ENCODE results near the gene VWA3B.

Gene VWA3B

GRCh38 chr2:98212092-98213000, 125.4 kb downstream of the VWA3B start:
- H3K36me3 Mint-ChIP-seq: no peaks in the 10 kb centered on the region
- H3K27me3 Mint-ChIP-seq: peaks cover 15% of the 10 kb centered on the region
- H3K9me3 Mint-ChIP-seq (ENCODE audit: low read depth): no peaks in the 10 kb centered on the region
- no peaks in the 10 kb centered on the region for H3K4me1 Mint-ChIP-seq (ENCODE audit: low read depth)
- no peak overlapping the region for H3K27ac Mint-ChIP-seq
- H3K4me3 Mint-ChIP-seq: no peak overlapping the region

- Mint-ChIP-seq H3K27ac (no peak overlapping the region), H3K27me3 (peaks cover 27% of the 10 kb centered on the region), H3K4me1 (ENCODE audit: low read depth) (no peaks in the 10 kb centered on the region)
Measured at GRCh38 chr2:98216616-98217015, 129.6 kb downstream of the VWA3B start.

GRCh38 chr2:98219152-98219551, 132.2 kb downstream of the VWA3B start:
- no peaks in the 10 kb centered on the region for H3K4me1 Mint-ChIP-seq (ENCODE audit: low read depth)
- no peak overlapping the region for H3K4me3 Mint-ChIP-seq
- H3K36me3 Mint-ChIP-seq: peaks cover 6% of the 10 kb centered on the region
- no peak overlapping the region for H3K27ac Mint-ChIP-seq
- peaks cover 7% of the 10 kb centered on the region for H3K9me3 Mint-ChIP-seq (ENCODE audit: low read depth)
- H3K27me3 Mint-ChIP-seq: peaks cover 26% of the 10 kb centered on the region

More at GRCh38 chr2:98216616-98217015, 129.6 kb downstream of the VWA3B start:
- Mint-ChIP-seq H3K36me3 (peaks cover 6% of the 10 kb centered on the region), H3K4me3 (no peak overlapping the region), H3K9me3 (ENCODE audit: low read depth) (peaks cover 7% of the 10 kb centered on the region)

- no peaks in the 10 kb centered on the region for H3K36me3 Mint-ChIP-seq
- no peaks in the 10 kb centered on the region for H3K9me3 Mint-ChIP-seq (ENCODE audit: low read depth)
- H3K27me3 Mint-ChIP-seq: peaks cover 11% of the 10 kb centered on the region
- H3K4me1 Mint-ChIP-seq (ENCODE audit: low read depth): no peaks in the 10 kb centered on the region
- no peak overlapping the region for H3K27ac Mint-ChIP-seq
- H3K4me3 Mint-ChIP-seq: no peak overlapping the region
Measured at GRCh38 chr2:98233941-98234340, 147.0 kb downstream of the VWA3B start.

- Mint-ChIP-seq H3K27ac (no peak overlapping the region), H3K27me3 (peaks cover 11% of the 10 kb centered on the region), H3K4me1 (ENCODE audit: low read depth) (no peaks in the 10 kb centered on the region), H3K4me3 (no peak overlapping the region), H3K9me3 (ENCODE audit: low read depth) (no peaks in the 10 kb centered on the region), H3K36me3 (no peaks in the 10 kb centered on the region)
Measured at GRCh38 chr2:98234776-98235175, 147.8 kb downstream of the VWA3B start.

GRCh38 chr2:98236935-98237334, 150.0 kb downstream of the VWA3B start:
- H3K4me3 Mint-ChIP-seq: no peak overlapping the region
- H3K9me3 Mint-ChIP-seq (ENCODE audit: low read depth): no peaks in the 10 kb centered on the region
- H3K27ac Mint-ChIP-seq: no peak overlapping the region
- peaks cover 16% of the 10 kb centered on the region for H3K27me3 Mint-ChIP-seq
- no peaks in the 10 kb centered on the region for H3K36me3 Mint-ChIP-seq
- no peaks in the 10 kb centered on the region for H3K4me1 Mint-ChIP-seq (ENCODE audit: low read depth)

GRCh38 chr2:98240786-98241398, 153.9 kb downstream of the VWA3B start:
- H3K27ac Mint-ChIP-seq: no peak overlapping the region
- no peaks in the 10 kb centered on the region for H3K9me3 Mint-ChIP-seq (ENCODE audit: low read depth)
- peaks cover 16% of the 10 kb centered on the region for H3K27me3 Mint-ChIP-seq
- H3K4me1 Mint-ChIP-seq (ENCODE audit: low read depth): no peaks in the 10 kb centered on the region
- no peaks in the 10 kb centered on the region for H3K36me3 Mint-ChIP-seq
- no peak overlapping the region for H3K4me3 Mint-ChIP-seq

- Mint-ChIP-seq H3K4me3 (no peak overlapping the region), H3K27me3 (peaks cover 13% of the 10 kb centered on the region), H3K36me3 (no peaks in the 10 kb centered on the region)
Measured at GRCh38 chr2:98241592-98241991, 154.6 kb downstream of the VWA3B start.

GRCh38 chr2:98242003-98242402, 155.0 kb downstream of the VWA3B start:
- no peak overlapping the region for H3K27ac Mint-ChIP-seq

More at GRCh38 chr2:98241592-98241991, 154.6 kb downstream of the VWA3B start:
- Mint-ChIP-seq H3K9me3 (ENCODE audit: low read depth) (no peaks in the 10 kb centered on the region), H3K27ac (no peak overlapping the region), H3K4me1 (ENCODE audit: low read depth) (no peaks in the 10 kb centered on the region)

GRCh38 chr2:98245491-98245890, 158.5 kb downstream of the VWA3B start:
- Mint-ChIP-seq H3K27me3 (peaks cover 13% of the 10 kb centered on the region), H3K4me3 (no peak overlapping the region), H3K27ac (no peak overlapping the region), H3K36me3 (no peaks in the 10 kb centered on the region), H3K4me1 (ENCODE audit: low read depth) (no peaks in the 10 kb centered on the region), H3K9me3 (ENCODE audit: low read depth) (peaks cover 15% of the 10 kb centered on the region)

More at GRCh38 chr2:98242003-98242402, 155.0 kb downstream of the VWA3B start:
- Mint-ChIP-seq H3K4me3 (no peak overlapping the region), H3K4me1 (ENCODE audit: low read depth) (no peaks in the 10 kb centered on the region), H3K9me3 (ENCODE audit: low read depth) (no peaks in the 10 kb centered on the region), H3K36me3 (no peaks in the 10 kb centered on the region), H3K27me3 (peaks cover 13% of the 10 kb centered on the region)

GRCh38 chr2:98247383-98247782, 160.4 kb downstream of the VWA3B start:
- Mint-ChIP-seq H3K27ac (no peak overlapping the region), H3K36me3 (no peaks in the 10 kb centered on the region), H3K4me3 (no peak overlapping the region), H3K4me1 (ENCODE audit: low read depth) (no peaks in the 10 kb centered on the region), H3K9me3 (ENCODE audit: low read depth) (peaks cover 15% of the 10 kb centered on the region), H3K27me3 (peaks cover 7% of the 10 kb centered on the region)

GRCh38 chr2:98252038-98252773, 165.2 kb downstream of the VWA3B start:
- H3K36me3 Mint-ChIP-seq: no peaks in the 10 kb centered on the region
- peaks cover 13% of the 10 kb centered on the region for H3K9me3 Mint-ChIP-seq (ENCODE audit: low read depth)
- peaks cover 7% of the 10 kb centered on the region for H3K27me3 Mint-ChIP-seq
- no peak overlapping the region for H3K4me3 Mint-ChIP-seq
- no peak overlapping the region for H3K27ac Mint-ChIP-seq
- no peaks in the 10 kb centered on the region for H3K4me1 Mint-ChIP-seq (ENCODE audit: low read depth)

- peaks cover 3% of the 10 kb centered on the region for H3K9me3 Mint-ChIP-seq (ENCODE audit: low read depth)
- H3K4me3 Mint-ChIP-seq: no peak overlapping the region
- no peaks in the 10 kb centered on the region for H3K4me1 Mint-ChIP-seq (ENCODE audit: low read depth)
- no peak overlapping the region for H3K27ac Mint-ChIP-seq
- no peaks in the 10 kb centered on the region for H3K36me3 Mint-ChIP-seq
- H3K27me3 Mint-ChIP-seq: peaks cover 3% of the 10 kb centered on the region
Measured at GRCh38 chr2:98253461-98254070, 166.6 kb downstream of the VWA3B start.

GRCh38 chr2:98254504-98255059, 167.6 kb downstream of the VWA3B start:
- no peak overlapping the region for H3K4me3 Mint-ChIP-seq
- peaks cover 2% of the 10 kb centered on the region for H3K27me3 Mint-ChIP-seq
- no peaks in the 10 kb centered on the region for H3K36me3 Mint-ChIP-seq
- no peak overlapping the region for H3K27ac Mint-ChIP-seq
- H3K9me3 Mint-ChIP-seq (ENCODE audit: low read depth): no peaks in the 10 kb centered on the region
- H3K4me1 Mint-ChIP-seq (ENCODE audit: low read depth): no peaks in the 10 kb centered on the region

All from activated naive CD8-positive, alpha-beta T cell (primary cell).